GM19463 (cell line): ENCODE measurements around the gene SH3RF3.

Experiments
- ATAC-seq: cut with Tn5 transposase; IDR thresholded peaks from one replicate; pipeline ENCODE4 v1.9.1; 2021; ENCODE audit warnings: mild to moderate bottlenecking, moderate library complexity; ENCODE audit not compliant: unreplicated experiment

The SH3RF3 gene

DNA sequence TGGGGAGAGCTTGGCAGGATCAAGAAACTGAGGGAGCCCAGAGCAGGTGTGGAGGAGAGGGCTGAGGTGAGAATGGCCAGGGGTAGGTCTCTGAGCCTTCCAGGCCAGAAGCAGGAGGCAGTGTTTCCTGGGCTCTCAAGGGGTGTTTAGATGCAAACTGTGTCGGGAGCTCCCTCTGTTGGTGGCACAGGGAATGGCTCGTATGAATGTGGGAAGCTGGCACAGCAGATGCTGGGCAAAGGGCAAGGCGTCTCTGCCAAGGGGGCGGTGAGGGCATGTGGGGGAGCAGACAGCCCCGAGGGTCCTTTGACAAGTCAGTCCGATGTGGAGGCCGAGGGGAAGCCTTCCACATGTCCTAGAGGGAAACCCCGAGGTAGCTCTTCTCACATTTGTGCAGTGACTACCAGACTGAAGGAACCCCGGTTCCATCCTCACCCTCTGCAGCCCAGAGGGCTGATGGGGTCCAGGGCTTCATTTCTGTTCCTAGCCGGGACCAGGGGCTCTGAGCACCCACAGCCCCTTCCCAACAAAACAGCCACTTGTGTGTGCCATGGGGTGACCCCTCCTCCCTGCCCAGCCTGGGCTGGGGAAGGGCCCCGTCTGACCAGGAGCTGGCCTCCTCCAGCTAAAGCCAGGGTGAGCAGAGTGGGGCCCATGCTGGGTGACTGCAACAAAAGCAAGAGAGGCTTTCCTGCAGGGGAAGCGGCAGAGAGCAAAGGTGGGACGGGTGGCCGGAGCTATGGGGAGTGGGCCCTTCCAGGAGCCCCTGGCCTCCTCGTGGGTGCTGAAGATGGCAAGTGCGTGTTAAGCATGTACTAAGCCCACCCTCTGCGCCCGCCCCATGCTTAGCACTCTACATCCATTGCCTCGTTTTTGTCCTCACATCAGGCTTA, 381.4 kb downstream of the SH3RF3 start:
- no peak for ATAC-seq

DNA sequence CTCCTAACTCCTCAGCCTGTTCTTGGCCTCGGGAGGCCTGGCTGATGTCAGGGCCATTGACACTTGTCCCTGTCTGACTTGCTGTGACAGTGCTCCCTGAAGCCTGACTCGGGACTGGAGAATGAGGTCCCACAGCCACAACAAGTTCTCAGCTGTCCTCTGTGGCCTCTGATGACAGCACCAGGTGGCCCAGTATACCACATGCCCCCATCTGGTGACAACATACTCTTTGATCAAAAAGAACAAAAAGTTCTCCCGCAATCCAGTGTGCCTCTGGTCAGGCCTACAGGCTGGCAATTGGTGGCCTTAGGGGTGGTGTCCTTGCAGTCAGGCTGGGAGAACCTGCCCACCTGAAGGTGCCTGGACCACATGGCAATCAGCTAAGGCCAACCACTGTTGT, 382.2 kb downstream of the SH3RF3 start:
- ATAC-seq, result no peak

DNA sequence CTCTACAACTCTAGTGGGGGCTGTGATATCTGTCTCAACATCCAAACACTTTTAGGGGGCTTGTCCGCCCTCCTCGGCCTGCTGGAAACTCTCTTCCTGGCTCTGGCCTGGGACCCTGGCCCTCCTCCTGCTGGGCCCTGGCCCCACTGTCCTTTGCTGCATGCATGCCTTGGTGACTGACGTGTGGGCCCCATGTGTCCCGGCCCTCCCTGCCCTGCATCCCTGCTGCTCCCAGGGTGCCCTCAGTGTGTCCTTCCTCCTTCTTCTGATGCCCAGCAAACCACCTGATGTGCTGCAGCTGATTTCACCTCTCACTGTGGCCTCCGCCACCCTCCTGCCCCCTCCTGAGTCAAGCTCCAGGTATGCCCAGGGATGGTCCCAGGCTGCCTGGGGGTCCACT, 383.1 kb downstream of the SH3RF3 start:
- ATAC-seq, result no peak

DNA sequence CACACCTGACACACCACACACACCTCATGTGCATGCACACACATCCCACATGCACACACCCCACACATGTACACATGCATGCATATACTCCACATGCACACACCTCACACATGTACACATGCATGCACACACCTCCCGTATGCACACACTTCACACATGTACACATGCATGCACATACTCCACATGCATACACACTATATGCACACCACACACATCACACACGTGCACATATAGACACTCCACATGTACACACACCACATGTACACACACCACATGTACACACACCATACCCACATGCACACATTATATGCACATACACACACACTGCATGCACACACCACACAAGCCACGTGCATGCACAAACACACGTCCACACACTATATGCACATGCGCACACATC, 384.2 kb downstream of the SH3RF3 start:
- ATAC-seq, result no peak

DNA sequence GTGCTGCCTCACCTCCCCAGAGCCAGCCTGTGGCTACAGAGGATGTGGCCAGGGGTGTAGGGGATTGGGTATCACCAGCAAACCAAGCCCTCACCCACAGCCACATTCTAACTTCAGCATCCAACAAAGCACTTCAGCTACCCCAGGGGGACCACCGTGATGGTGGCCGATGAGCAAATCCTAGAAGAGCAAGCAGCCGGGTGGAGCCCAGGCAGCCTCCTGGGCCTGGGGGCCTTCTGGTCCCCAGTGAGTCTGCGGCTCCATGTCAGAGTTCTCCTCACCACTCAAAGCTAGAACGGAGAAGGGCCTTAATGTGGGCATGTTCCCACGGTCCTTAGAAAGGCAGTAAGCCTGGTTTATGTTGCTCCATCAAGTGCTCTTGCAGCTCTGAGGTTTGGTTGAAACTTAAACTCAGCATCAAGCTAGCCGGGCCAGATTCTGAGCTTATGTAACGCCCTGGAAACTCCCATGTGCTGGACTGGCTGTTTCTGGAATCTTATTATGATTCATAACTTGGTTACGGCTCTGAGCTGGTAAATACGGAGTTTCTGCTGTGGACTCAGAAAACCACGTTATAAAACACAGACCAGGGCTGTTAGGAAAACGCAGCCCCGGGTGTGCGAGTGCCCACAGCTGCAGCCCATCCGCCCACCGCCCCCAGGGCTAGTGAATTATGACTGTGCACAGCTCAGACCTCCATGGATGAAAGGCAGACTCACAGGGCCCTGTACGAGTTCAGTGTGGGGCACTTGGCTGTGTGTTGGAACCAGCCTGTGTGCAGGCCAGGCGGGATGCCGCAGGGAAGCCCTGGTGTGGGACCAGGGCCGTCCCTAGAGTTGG, 385.0 kb downstream of the SH3RF3 start:
- ATAC-seq, result peak; percentile 64

DNA sequence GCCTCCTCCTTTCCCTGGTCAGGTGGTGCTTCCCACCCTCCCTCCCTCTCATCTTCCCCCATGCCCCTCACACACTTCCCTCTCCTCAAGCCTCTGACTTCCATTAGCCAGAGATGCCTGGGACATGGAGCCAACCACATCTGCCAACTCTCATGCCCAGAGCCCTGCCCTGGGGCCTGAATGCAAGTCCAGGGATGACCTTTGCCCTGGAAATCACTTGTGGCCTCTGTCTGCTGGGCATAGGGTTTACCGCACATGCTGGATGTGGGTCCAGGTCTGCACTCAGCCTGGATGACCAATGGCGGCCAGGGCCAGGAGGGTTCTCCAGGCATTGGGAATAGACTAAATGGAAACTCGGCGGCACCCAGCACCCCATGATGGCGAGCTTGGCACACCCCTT, 385.9 kb downstream of the SH3RF3 start:
- no peak for ATAC-seq

DNA sequence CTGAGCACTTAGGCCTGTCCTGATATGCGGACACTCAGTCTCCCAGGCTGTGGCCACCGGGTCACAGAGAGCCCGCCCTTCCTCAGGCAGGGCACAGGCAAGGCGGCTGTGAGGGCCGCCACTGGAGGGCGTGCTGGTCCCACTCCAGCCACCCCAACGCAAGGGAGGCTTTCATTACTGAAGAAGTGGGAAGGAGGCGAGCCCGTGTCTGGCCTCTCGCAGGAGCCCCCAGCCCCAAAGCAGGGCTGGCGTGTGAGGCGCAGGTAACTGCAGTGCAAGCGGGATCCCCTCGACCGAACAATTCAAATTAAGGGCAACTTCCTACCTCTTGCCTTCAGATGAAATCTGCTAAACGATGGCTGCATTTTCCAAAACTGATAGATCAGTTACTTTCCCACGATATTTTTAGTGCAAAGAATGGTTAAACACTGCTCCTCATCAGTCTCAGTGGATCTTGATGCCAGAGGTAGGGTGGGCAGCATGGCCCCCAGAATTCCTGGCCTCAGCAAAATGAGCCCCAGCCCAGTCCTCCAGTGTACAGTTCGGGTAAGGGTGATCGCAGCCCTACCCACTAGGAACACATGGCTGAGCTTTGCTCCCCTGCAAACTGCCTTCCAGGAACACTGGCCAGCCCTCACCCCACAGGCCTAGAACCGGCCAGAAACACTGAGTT, 387.6 kb downstream of the SH3RF3 start:
- no peak for ATAC-seq

DNA sequence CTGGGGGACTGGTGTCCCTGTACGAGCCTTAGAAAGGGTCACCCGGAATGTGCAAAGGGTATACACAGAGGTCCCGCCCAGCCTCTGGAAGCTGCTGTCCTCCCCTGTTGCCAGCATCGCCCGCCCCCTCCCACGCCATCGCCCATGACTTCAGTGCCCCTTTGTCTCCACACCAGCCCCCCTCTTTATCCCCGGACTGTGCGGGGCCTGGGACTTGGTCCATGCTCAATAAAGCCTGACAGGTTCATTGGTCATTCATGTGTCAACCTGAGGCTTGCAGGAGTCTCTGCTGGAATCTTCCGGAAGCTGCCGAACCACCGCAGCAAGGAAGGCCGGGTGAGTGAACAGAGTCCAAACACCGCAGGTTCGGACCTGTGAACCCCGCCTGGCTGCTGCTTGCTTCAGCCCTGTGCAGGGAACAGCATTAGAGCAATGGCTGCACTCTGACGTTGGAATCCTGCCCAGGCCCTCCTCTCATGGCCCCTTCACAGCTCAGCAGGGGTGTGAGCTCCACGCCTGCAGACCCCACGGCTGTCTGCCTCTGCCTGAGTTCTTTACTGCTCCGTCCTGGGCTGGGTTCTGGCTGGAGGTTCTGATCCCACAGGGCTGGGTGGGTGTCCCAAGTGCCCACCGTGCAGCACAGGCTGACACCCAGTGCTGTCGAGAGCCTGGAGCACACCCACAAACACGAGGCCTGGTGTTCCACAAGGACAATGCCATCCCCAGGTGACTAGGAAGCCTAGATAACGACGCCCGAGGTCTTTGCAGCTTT, 388.3 kb downstream of the SH3RF3 start:
- no peak for ATAC-seq

DNA sequence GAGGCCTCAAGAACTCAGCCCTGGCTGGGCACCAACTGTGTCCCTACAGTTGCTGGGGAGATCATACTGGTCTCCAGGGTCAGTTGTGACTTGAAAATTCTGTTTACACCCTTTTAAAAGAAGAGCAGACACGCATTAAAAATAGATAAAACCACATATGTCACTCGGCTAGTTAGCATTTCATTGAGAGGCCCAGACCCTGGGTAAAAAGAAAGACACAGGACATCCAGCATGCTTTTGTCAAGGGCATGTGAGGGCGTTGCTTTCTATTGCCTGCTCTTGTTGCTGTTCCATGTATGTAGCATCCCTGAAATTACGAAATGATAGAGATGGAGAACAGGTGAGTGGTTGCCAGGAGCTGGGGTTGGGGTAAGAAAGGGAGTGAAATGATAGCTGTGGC, 390.5 kb downstream of the SH3RF3 start:
- no peak for ATAC-seq

DNA sequence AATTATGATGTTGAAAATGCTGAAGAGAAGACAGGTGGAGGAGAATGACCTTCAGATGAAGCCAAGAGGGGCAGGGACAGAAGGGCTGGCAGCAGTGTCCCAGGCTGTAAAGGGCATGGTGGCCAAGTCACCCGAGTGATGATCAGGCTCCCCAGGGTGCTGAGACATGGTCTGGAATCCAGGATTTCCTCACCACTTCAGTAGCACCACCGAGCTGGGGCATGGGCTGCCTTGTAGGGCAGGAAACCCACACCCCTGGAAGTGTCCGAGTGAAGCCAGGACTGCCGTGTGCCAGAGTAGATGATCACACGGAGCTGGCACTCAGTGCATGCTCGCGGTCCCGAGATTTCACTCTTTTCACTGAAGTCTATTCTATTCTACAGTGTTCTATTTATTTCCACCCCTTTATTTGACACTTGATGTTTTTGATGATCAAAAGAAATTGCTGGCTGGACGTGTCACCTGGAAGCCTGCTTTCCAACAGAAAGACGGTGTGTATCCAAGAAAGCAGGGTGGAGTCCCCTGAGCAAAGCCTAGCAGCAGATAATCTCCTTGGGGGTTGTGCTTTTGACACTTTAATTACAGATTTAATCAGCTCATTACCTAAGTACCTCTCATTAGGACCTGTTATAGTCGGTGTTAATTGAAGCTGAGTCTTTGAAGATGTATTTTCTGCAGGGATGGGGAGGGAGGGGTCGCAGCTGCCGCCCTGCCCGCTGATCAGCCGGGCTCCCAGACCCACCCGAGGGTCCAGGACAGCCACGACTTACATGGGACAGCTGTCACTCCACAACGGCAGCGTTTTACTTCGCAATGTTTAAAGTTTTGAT, 392.4 kb downstream of the SH3RF3 start:
- ATAC-seq, result no peak

DNA sequence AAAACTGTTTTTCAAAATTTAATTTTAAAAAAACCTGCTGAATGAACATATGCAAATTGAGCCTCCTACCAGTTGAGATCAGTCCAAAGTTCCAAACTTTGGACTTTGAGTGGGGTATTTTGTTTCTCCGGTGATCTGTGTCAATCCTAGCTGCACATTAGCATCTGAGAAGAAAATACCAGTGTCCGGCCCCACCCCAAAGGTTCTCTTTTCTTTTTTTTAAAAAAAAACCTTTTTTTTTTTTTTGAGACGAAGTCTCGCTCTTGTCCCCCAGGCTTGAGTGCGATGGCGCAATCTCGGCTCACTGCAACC, 393.0 kb downstream of the SH3RF3 start:
- ATAC-seq, result no peak

DNA sequence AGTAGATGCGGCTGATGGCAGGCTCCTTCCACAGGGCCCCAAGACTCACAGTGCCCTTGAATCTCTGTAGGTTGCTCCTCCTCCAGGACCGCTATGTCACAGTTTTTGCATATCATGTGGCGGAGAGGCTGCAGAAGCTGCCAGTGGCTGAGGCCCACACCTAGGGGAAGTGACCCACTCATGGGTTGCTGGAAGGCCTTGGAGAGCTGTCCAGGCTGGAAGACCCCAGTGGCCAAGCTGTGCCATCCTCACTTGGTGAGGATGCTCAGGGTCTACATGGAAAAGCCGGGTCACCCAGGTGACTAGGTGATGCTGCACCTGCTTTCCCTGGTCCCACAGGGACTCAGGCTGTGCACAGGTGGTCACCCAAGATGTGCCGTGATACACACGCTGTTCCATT, 394.1 kb downstream of the SH3RF3 start:
- ATAC-seq, result no peak

DNA sequence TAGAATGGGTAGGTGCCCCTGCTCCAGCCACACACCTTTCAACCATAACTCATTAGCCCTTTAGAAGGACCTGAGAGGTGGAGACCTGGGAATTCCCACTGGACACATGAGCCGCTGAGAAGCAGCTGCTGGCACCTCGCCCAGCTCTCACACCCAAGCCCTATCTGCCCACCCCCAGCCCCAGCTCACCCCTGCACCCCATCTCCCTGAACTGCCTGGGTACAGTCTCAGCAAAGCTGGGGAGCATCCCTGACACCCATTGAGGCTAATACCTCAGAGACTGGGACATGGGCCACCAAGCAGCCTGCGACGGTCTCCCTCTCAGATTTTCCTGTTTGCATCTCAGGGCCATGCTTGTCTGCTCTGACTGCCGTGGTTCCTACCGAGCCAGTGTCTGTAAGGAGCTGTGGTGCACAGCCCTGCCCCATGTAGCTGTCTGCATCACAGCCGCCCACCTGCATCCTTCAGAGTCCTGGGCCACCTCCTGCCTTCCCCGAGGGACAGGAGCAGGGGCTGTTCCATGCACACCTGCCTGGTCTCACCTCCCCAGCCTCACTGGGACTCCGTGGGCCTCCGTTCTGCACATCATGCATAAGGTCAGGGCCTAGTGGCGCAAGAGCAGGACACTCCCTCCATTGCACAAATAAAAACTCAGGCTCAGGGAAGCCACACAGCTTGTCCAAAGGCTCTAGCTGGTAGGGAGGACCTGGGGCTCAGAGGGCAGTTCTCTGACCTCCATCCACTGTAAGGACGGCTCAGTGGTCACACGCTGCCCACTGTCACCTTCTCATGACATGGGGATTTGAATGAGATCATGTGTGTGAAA, 394.7 kb downstream of the SH3RF3 start:
- ATAC-seq, result no peak

DNA sequence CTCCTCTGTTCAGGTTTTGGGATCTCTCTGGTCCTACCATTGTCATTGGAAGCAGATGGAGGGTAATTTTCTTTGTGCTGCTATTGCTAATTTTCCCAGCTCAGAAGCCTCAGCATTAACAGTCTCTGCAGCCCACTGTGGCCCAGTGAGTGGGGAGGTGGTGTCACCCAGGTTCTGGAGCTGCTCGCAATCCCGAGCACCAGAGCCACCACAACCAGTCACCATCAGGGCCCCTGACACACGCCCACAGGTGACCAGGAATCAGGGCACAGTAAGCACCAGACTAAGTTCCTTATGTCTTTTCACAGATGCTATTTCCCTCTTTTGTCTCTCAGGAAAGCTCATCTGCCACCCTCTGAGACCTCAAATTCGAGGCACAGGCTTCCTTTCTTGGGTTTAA, 396.8 kb downstream of the SH3RF3 start:
- ATAC-seq, result no peak

DNA sequence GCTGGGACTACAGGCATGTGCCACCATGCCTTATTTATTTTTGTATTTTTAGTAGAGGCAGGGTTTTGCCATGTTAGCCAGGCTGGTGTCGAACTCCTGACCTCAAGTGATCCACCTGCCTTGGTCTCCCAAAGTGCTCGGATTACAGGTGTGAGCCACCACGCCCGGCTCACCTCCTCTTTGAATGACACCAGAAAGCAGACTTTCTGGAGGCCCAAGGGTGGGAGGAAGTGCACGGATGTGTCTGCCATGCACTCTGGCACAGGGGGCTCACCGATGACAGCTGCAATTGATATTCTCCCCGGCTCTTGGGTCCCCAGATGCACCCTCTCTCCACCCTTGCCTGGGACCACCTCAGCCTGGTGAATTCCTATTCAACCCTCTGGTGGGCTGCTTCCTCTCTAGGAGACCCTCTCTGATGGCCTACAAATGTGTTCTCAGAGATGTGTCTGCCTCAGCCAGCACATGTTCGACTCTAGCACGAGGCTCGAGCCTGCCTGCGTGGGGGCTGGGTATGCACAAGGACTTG, 397.5 kb downstream of the SH3RF3 start:
- ATAC-seq, result no peak

DNA sequence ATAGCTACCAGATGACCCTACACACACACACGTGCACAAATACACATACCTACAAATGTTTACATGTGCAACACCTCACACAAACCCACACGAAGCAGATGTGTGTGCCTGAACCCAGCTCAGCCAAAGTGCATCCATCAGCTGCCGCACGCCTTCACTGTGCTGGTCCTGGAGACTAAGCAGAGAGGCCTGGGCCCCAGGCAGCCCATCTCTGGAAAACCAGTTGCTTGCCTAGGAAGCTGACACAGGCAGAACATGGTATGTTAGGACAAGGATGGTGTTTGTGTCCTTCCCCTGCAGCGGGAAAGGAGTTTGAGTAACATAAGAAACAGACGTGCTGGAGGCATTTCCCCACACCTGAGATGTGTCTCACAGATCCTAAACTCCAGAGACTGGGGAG, 398.1 kb downstream of the SH3RF3 start:
- no peak for ATAC-seq

DNA sequence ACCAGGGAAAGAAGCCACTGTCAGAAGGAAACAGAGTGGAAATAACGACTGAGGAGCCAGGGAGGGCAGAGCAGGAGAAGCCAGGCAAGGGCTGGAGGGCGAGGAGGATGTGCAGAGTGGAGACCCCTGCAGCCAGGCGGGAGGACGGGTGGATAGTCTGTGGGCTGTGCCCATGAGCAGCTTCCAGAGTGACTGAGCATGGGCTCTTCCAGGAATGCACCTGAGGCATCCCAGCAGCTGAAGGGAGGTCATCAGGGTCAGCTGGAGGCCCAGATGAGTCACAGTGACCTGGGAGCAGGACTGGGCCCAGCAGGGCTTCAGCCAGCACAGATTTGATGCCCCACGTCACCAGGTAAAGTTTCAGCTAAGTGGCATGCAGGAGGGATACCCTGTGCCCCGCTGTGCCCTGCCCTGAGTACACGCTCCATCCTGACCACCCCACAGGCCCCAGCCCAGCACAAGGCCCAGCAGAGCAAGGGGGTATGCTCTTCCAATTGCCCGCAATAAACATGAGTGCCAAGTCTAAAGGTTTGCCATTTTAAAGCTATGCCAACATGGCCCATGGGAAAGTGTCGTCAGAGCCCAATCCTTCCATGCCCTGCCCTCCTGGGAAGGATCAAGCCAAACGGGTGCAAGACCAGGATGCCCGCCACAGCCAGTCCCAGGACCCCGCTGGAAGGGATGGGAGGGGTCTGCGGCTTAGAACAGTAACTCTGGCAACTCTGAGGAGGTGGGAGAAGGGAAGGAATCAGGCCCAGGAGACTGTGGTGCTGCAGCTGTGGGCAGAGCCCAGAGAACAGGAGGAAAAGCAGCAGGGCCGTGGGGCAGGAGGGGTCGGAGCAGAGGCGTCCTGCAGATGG, 399.1 kb downstream of the SH3RF3 start:
- no peak for ATAC-seq
